Middle frontal gyrus (tissue), 1 donor: ENCODE results near the gene FOXS1.

ENCODE experiments used
- DNase-seq: peaks from one replicate; pipeline ENCODE4 v3.0.0-alpha.2; 2015; ENCODE audit warnings: low spot score; ENCODE audit errors: extremely low spot score

The FOXS1 gene

DNA sequence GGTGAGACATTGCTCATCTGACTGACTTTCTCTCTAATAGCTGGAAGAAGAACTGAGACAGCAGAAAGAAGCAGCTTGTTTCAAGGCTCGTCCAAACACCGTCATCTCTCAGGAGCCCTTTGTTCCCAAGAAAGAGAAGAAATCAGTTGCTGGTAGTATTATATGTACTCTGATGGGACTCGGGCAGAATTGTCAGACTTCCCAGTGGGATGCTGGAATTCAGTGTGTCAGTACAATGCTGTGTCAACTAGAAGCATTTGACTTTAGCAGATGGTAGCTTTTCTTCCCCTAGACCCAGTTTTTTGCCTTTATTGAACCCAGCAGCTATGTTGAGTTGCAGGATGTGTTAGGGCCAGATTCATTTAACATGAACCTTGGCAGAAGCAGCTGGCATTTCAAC lies 48.0 kb downstream of the FOXS1 start:
- no peak for DNase-seq
